Measurements from ENCODE around the gene IFI16.
"Not testable (repeated sequence)": the region's sequence is repeated elsewhere in the genome, so short reads cannot be mapped to it uniquely, and the experiment has no call there.

IFI16 gene

DNA sequence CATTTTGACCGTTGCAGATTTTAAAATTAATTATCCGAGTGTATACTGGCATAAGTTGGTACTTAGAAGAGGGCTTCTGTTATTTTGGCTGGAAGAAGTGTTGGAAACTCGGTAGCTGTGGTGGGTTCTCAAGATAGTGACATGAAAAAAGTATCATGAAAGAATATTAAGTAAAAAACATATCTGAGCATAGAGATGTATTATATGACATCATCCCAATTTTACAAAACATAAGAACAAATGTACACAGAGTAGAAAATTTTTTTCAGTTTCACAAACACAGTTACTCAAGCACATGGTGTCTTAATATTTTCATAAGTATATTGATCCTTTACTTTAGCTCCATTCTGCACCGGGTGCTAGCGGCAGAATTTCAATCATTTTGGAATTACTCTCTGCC is 684 bp downstream of the IFI16 start:
- TF ChIP-seq FOXM1 (IDR thresholded peaks at IDR 0.05; ENCODE audit: borderline replicate concordance) (no peak), ELF4 (IDR thresholded peaks at IDR 0.05) (no peak), LEF1 (IDR thresholded peaks at IDR 0.05; ENCODE audit: borderline replicate concordance) (no peak), ZNF384 (IDR thresholded peaks at IDR 0.05) (no peak), FOXK2 (IDR thresholded peaks at IDR 0.05) (no peak), PKNOX1 (IDR thresholded peaks at IDR 0.05) (no peak), L3MBTL2 (conservative IDR thresholded peaks at IDR 0.05) (no peak), FOXA1 (IDR thresholded peaks at IDR 0.05) (no peak), TARDBP (IDR thresholded peaks at IDR 0.05) (no peak), CTBP1 (IDR thresholded peaks at IDR 0.05; ENCODE audit: borderline replicate concordance) (no peak), SP1 (IDR thresholded peaks at IDR 0.05) (no peak), NFRKB (IDR thresholded peaks at IDR 0.05) (no peak), HDGF (IDR thresholded peaks at IDR 0.05; ENCODE audit: borderline replicate concordance) (no peak)
- ChIA-PET CTCF (no interaction called here), POLR2A (no interaction called here)
- no peak for DNase-seq (ENCODE audit: extremely low spot score)

- CTCF ChIA-PET; DNase-seq (ENCODE audit: extremely low spot score); POLR2A ChIA-PET: not testable (repeated sequence)
Measured at GRCh38 chr1:159011001-159011400, 1.3 kb downstream of the IFI16 start.

GRCh38 chr1:159011751-159012150 is 2.0 kb downstream of the IFI16 start:
- TF ChIP-seq ELF4 (IDR thresholded peaks at IDR 0.05) = no peak
- no peak for TF ChIP-seq PKNOX1 (IDR thresholded peaks at IDR 0.05)
- TF ChIP-seq NFRKB (IDR thresholded peaks at IDR 0.05) = no peak
- no peak for TF ChIP-seq CTBP1 (IDR thresholded peaks at IDR 0.05; ENCODE audit: borderline replicate concordance)
- no peak for TF ChIP-seq FOXA1 (IDR thresholded peaks at IDR 0.05)
- TF ChIP-seq HDGF (IDR thresholded peaks at IDR 0.05; ENCODE audit: borderline replicate concordance) = no peak
- TF ChIP-seq ARNT (IDR thresholded peaks at IDR 0.05) = no peak
- TF ChIP-seq SUZ12 (IDR thresholded peaks at IDR 0.05) = no peak
- TF ChIP-seq FOXM1 (IDR thresholded peaks at IDR 0.05; ENCODE audit: borderline replicate concordance) = no peak
- no peak for TF ChIP-seq SP1 (IDR thresholded peaks at IDR 0.05)
- no peak for TF ChIP-seq BHLHE40 (IDR thresholded peaks at IDR 0.05; ENCODE audit: borderline replicate concordance)
- TF ChIP-seq FOXK2 (IDR thresholded peaks at IDR 0.05) = no peak
- TF ChIP-seq LEF1 (IDR thresholded peaks at IDR 0.05; ENCODE audit: borderline replicate concordance) = no peak
- TF ChIP-seq ZNF384 (IDR thresholded peaks at IDR 0.05) = no peak
- no peak for TF ChIP-seq TARDBP (IDR thresholded peaks at IDR 0.05)
- ChIA-PET POLR2A (no interaction called here), CTCF (no interaction called here)
- no peak for DNase-seq (ENCODE audit: extremely low spot score)

- ChIA-PET CTCF (no interaction called here), POLR2A (no interaction called here)
- TF ChIP-seq HDGF (IDR thresholded peaks at IDR 0.05; ENCODE audit: borderline replicate concordance) (no peak), NFRKB (IDR thresholded peaks at IDR 0.05) (no peak), FOXM1 (IDR thresholded peaks at IDR 0.05; ENCODE audit: borderline replicate concordance) (no peak), CTBP1 (IDR thresholded peaks at IDR 0.05; ENCODE audit: borderline replicate concordance) (no peak), SUZ12 (IDR thresholded peaks at IDR 0.05) (no peak), FOXK2 (IDR thresholded peaks at IDR 0.05) (no peak), FOXA1 (IDR thresholded peaks at IDR 0.05) (no peak), LEF1 (IDR thresholded peaks at IDR 0.05; ENCODE audit: borderline replicate concordance) (no peak), L3MBTL2 (conservative IDR thresholded peaks at IDR 0.05) (no peak), TARDBP (IDR thresholded peaks at IDR 0.05) (no peak), PKNOX1 (IDR thresholded peaks at IDR 0.05) (no peak), ARNT (IDR thresholded peaks at IDR 0.05) (no peak), ELF4 (IDR thresholded peaks at IDR 0.05) (no peak), BHLHE40 (IDR thresholded peaks at IDR 0.05; ENCODE audit: borderline replicate concordance) (no peak), ZNF384 (IDR thresholded peaks at IDR 0.05) (no peak), SP1 (IDR thresholded peaks at IDR 0.05) (no peak)
- DNase-seq (ENCODE audit: extremely low spot score) = no peak
Measured at GRCh38 chr1:159012495-159012894, 2.8 kb downstream of the IFI16 start.

- ChIA-PET CTCF (no interaction called here), POLR2A (no interaction called here)
- no peak for DNase-seq (ENCODE audit: extremely low spot score)
- TF ChIP-seq ZNF384 (IDR thresholded peaks at IDR 0.05) (no peak), ELF4 (IDR thresholded peaks at IDR 0.05) (no peak), FOXM1 (IDR thresholded peaks at IDR 0.05; ENCODE audit: borderline replicate concordance) (no peak), TARDBP (IDR thresholded peaks at IDR 0.05) (no peak), LEF1 (IDR thresholded peaks at IDR 0.05; ENCODE audit: borderline replicate concordance) (no peak), SUZ12 (IDR thresholded peaks at IDR 0.05) (no peak), SP1 (IDR thresholded peaks at IDR 0.05) (no peak), HDGF (IDR thresholded peaks at IDR 0.05; ENCODE audit: borderline replicate concordance) (no peak), L3MBTL2 (conservative IDR thresholded peaks at IDR 0.05) (no peak), BHLHE40 (IDR thresholded peaks at IDR 0.05; ENCODE audit: borderline replicate concordance) (no peak), CTBP1 (IDR thresholded peaks at IDR 0.05; ENCODE audit: borderline replicate concordance) (no peak), FOXA1 (IDR thresholded peaks at IDR 0.05) (no peak), ARNT (IDR thresholded peaks at IDR 0.05) (no peak), PKNOX1 (IDR thresholded peaks at IDR 0.05) (no peak), FOXK2 (IDR thresholded peaks at IDR 0.05) (no peak), NFRKB (IDR thresholded peaks at IDR 0.05) (no peak)
Measured at GRCh38 chr1:159014003-159014571, 4.4 kb downstream of the IFI16 start.

DNA sequence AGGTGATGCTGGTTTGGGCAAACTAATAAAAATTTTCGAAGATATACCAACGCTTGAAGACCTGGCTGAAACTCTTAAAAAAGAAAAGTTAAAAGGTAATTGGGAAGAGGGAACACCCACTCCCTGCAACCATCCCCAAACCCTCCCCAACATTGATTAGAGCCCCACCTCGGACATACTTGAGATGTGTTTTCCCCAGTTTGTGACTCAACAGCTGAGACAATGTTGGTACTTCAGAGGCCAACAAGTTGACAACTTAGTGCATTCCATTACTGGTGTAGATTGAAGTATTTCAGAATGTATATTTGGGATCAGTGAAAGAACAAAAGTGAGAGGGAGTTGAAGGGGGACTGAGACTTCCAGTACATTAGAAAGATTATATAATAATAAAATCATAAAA is 5.1 kb downstream of the IFI16 start:
- ChIA-PET CTCF (no interaction called here), POLR2A (no interaction called here)
- no peak for DNase-seq (ENCODE audit: extremely low spot score)
- no peak for TF ChIP-seq FOXK2 (IDR thresholded peaks at IDR 0.05)
- no peak for TF ChIP-seq FOXM1 (IDR thresholded peaks at IDR 0.05; ENCODE audit: borderline replicate concordance)
- TF ChIP-seq SP1 (IDR thresholded peaks at IDR 0.05) = no peak
- no peak for TF ChIP-seq SUZ12 (IDR thresholded peaks at IDR 0.05)
- no peak for TF ChIP-seq ELF4 (IDR thresholded peaks at IDR 0.05)
- TF ChIP-seq L3MBTL2 (conservative IDR thresholded peaks at IDR 0.05) = no peak
- TF ChIP-seq NFRKB (IDR thresholded peaks at IDR 0.05) = no peak
- no peak for TF ChIP-seq BHLHE40 (IDR thresholded peaks at IDR 0.05; ENCODE audit: borderline replicate concordance)
- TF ChIP-seq FOXA1 (IDR thresholded peaks at IDR 0.05) = no peak
- no peak for TF ChIP-seq LEF1 (IDR thresholded peaks at IDR 0.05; ENCODE audit: borderline replicate concordance)
- TF ChIP-seq HDGF (IDR thresholded peaks at IDR 0.05; ENCODE audit: borderline replicate concordance) = no peak
- TF ChIP-seq ZNF384 (IDR thresholded peaks at IDR 0.05) = no peak
- no peak for TF ChIP-seq TARDBP (IDR thresholded peaks at IDR 0.05)
- no peak for TF ChIP-seq PKNOX1 (IDR thresholded peaks at IDR 0.05)
- TF ChIP-seq ARNT (IDR thresholded peaks at IDR 0.05) = no peak

All from HEK293T (cell line).